Esophagus mucosa (tissue), 1 donor: ENCODE results near the gene VAMP4. TPM values are rescaled to one million over a fixed set of nuclear protein-coding genes. Genes with fewer than 3 reads are reported as not detected.
A peak's percentile ranks its signal among the peaks of the same experiment; 100 is the strongest.

Experiments used
- ATAC-seq: fragments of 200-7000 bp; cut with Tn5 transposase; one replicate; pipeline ENCODE4 v1.9.1; 2020
- total RNA-seq: library from RNA; stranded (reverse); gene quantifications from one replicate; pipeline ENCODE4 v1.2.4, GENCODE V29; 2023
- donor health status: DM: yes; HTN: yes; CAD: no.

VAMP4 gene
- total RNA-seq: 8.6 TPM

GRCh38 chr1:171741872-171742576 lies at the start of gene VAMP4:
Gene VAMP4 (minus strand): TSS chr1:171742065. CDS start chr1:171738414, 3,651 bp downstream.
- peak; percentile 91 for ATAC-seq

GRCh38 chr1:171790318-171790717 lies 48.5 kb upstream of the VAMP4 start:
- ATAC-seq: no peak

GRCh38 chr1:171788696-171789095 lies 46.8 kb upstream of the VAMP4 start:
- ATAC-seq: no peak

- no peak for ATAC-seq
Observed at GRCh38 chr1:171787686-171788480, 46.0 kb upstream of the VAMP4 start.

- no peak for ATAC-seq
Observed at GRCh38 chr1:171786534-171786933, 44.7 kb upstream of the VAMP4 start.

GRCh38 chr1:171785766-171786165 lies 43.9 kb upstream of the VAMP4 start:
- no peak for ATAC-seq

- no peak for ATAC-seq
Observed at GRCh38 chr1:171784784-171785183, 42.9 kb upstream of the VAMP4 start.

GRCh38 chr1:171783816-171784530 lies 42.1 kb upstream of the VAMP4 start:
- no peak for ATAC-seq

GRCh38 chr1:171781176-171781875 lies 39.5 kb upstream of the VAMP4 start, which contains the start of gene METTL13:
Gene METTL13 (plus strand): TSS chr1:171781660. CDS start chr1:171781968, 308 bp downstream.
- peak; percentile 100 for ATAC-seq

- no peak for ATAC-seq
Observed at GRCh38 chr1:171780583-171781175, 38.8 kb upstream of the VAMP4 start.

- ATAC-seq: no peak
Observed at GRCh38 chr1:171772312-171772711, 30.4 kb upstream of the VAMP4 start.

- ATAC-seq: no peak
Observed at GRCh38 chr1:171769754-171770153, 27.9 kb upstream of the VAMP4 start.

- ATAC-seq: no peak
Observed at GRCh38 chr1:171769171-171769570, 27.3 kb upstream of the VAMP4 start.

- ATAC-seq: no peak
Observed at GRCh38 chr1:171763764-171764163, 21.9 kb upstream of the VAMP4 start.

- no peak for ATAC-seq
Observed at GRCh38 chr1:171762143-171762563, 20.3 kb upstream of the VAMP4 start.

GRCh38 chr1:171758011-171758410 lies 16.1 kb upstream of the VAMP4 start:
- no peak for ATAC-seq

GRCh38 chr1:171756856-171757255 lies 15.0 kb upstream of the VAMP4 start:
- ATAC-seq: no peak

- ATAC-seq: no peak
Observed at GRCh38 chr1:171754971-171755370, 13.1 kb upstream of the VAMP4 start.

GRCh38 chr1:171754353-171754705 lies 12.5 kb upstream of the VAMP4 start:
- peak; percentile 79 for ATAC-seq

GRCh38 chr1:171753685-171754352 lies 12.0 kb upstream of the VAMP4 start:
- ATAC-seq: no peak

- no peak for ATAC-seq
Observed at GRCh38 chr1:171753182-171753581, 11.3 kb upstream of the VAMP4 start.

GRCh38 chr1:171751221-171751620 lies 9.4 kb upstream of the VAMP4 start:
- no peak for ATAC-seq
